ENCODE results near the gene BRINP1.

DNA sequence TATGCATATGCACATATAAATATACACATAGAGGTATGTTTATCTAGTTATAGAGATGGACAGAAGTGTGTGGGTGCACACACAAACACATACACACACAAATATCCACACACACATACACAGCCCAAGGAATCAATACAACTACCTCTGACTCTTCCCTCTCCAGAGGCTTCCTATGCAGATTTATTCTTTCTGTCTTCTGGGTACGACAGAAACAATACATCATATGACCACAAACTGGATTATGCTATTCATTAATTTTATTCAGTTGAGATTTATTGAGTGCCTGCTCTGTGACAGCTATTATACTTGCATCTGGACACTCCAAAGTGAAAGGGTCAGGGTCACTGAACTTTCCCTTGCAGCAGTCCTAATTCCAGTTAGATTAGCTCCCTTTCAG lies 155.8 kb downstream of the BRINP1 start:
- TF ChIP-seq, protein P1, sequence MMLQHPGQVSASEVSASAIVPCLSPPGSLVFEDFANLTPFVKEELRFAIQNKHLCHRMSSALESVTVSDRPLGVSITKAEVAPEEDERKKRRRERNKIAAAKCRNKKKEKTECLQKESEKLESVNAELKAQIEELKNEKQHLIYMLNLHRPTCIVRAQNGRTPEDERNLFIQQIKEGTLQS (IDR thresholded peaks at IDR 0.05; ENCODE audit: insufficient read depth, low read depth, low read length): no peak
- no peak for TF ChIP-seq POLR2A (IDR thresholded peaks at IDR 0.05; ENCODE audit: control extremely low read depth in 1 of 2, low read depth in 2 of 2, low read length in 2 of 2)
- TF ChIP-seq CHD1 (IDR thresholded peaks at IDR 0.05; ENCODE audit: low read depth, low read length): no peak
- TF ChIP-seq EZH2 (IDR thresholded peaks at IDR 0.05; ENCODE audit: low read depth, low read length, severe bottlenecking): no peak
- TF ChIP-seq YY1 (IDR thresholded peaks at IDR 0.05; ENCODE audit: low read depth, low read length): no peak
- TF ChIP-seq, protein P2, sequence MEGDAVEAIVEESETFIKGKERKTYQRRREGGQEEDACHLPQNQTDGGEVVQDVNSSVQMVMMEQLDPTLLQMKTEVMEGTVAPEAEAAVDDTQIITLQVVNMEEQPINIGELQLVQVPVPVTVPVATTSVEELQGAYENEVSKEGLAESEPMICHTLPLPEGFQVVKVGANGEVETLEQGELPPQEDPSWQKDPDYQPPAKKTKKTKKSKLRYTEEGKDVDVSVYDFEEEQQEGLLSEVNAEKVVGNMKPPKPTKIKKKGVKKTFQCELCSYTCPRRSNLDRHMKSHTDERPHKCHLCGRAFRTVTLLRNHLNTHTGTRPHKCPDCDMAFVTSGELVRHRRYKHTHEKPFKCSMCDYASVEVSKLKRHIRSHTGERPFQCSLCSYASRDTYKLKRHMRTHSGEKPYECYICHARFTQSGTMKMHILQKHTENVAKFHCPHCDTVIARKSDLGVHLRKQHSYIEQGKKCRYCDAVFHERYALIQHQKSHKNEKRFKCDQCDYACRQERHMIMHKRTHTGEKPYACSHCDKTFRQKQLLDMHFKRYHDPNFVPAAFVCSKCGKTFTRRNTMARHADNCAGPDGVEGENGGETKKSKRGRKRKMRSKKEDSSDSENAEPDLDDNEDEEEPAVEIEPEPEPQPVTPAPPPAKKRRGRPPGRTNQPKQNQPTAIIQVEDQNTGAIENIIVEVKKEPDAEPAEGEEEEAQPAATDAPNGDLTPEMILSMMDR (IDR thresholded peaks at IDR 0.05; ENCODE audit: control extremely low read depth in 1 of 3, insufficient read depth in 1 of 3, low read depth in 1 of 3, low read length in 3 of 3): no peak
- TF ChIP-seq, protein P3, sequence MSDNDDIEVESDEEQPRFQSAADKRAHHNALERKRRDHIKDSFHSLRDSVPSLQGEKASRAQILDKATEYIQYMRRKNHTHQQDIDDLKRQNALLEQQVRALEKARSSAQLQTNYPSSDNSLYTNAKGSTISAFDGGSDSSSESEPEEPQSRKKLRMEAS (IDR thresholded peaks at IDR 0.05): no peak
- no peak for TF ChIP-seq SIN3A (conservative IDR thresholded peaks at IDR 0.05 in 1 of 2, IDR thresholded peaks at IDR 0.05 in 1 of 2; ENCODE audit: low read depth in 1 of 2, low read length in 2 of 2)
- TF ChIP-seq HDAC2 (IDR thresholded peaks at IDR 0.05; ENCODE audit: borderline replicate concordance in 1 of 2, low read depth in 2 of 2, low read length in 2 of 2): no peak
- no peak for TF ChIP-seq CBX8 (IDR thresholded peaks at IDR 0.05; ENCODE audit: borderline replicate concordance, low read depth, low read length)
- no peak for TF ChIP-seq BRCA1 (IDR thresholded peaks at IDR 0.05; ENCODE audit: low read depth, low read length)
